Measurements from ENCODE around the gene CGB3.

GRCh38 chr19:49020342-49020741 is 3.8 kb downstream of the CGB3 start:
- TF ChIP-seq CTCF (IDR thresholded peaks at IDR 0.05 in 2 of 3, conservative IDR thresholded peaks at IDR 0.05 in 1 of 3; ENCODE audit: control insufficient read depth in 2 of 3, extremely low read depth in 1 of 3, insufficient read depth in 1 of 3, low read depth in 3 of 3, low read length in 3 of 3) = no peak
- TF ChIP-seq USF1 (IDR thresholded peaks at IDR 0.05; ENCODE audit: borderline replicate concordance, extremely low read length, insufficient read depth, low read depth, low read length) = no peak
- TF ChIP-seq POLR2A (IDR thresholded peaks at IDR 0.05; ENCODE audit: low read depth, low read length) = no peak

Data from GM12878 (cell line).